Type B pancreatic cell (in vitro differentiated cells): ENCODE measurements around the gene CDC6. TPM values are rescaled to one million over a fixed set of nuclear protein-coding genes. Genes with fewer than 3 reads are reported as not detected.

Source experiments
- DNase-seq: peaks from one replicate; pipeline ENCODE4 v3.0.0; 2021; ENCODE audit warnings: mixed read lengths; ENCODE audit not compliant: unreplicated experiment; ENCODE audit errors: extremely low spot score
- H3K27ac Mint-ChIP-seq: 2 replicates; pipeline ENCODE4 v1.8.0; 2021; ENCODE audit warnings: mild to moderate bottlenecking, mixed read lengths
- H3K27me3 Mint-ChIP-seq: 2 replicates; pipeline ENCODE4 v1.8.0; 2021; ENCODE audit warnings: mixed read lengths
- H3K36me3 Mint-ChIP-seq: 2 replicates; pipeline ENCODE4 v1.8.0; 2021; ENCODE audit warnings: mixed read lengths
- H3K4me1 Mint-ChIP-seq: one replicate; pipeline ENCODE4 v1.8.0; 2021; ENCODE audit warnings: mixed read lengths; ENCODE audit not compliant: unreplicated experiment
- H3K4me3 Mint-ChIP-seq: 2 replicates; pipeline ENCODE4 v1.8.0; 2021; ENCODE audit warnings: mild to moderate bottlenecking, mixed read lengths
- H3K9me3 Mint-ChIP-seq: 2 replicates; pipeline ENCODE4 v1.8.0; 2021; ENCODE audit warnings: mixed read lengths
- total RNA-seq: library from RNA; stranded (reverse); gene quantifications from 2 replicates; pipeline ENCODE4 v1.2.1, GENCODE V29; 2021; ENCODE audit warnings: low replicate concordance
- TF ChIP-seq, protein P1 (sequence below): fragments of 200-600 bp; sonication (generic); conservative IDR thresholded peaks from 2 replicates; pipeline ENCODE4 v1.5.0; 2021; ENCODE audit warnings: antibody characterized with exemption, mild to moderate bottlenecking

CDC6 gene
- total RNA-seq, 1 donor from 2014 or later = 50.3 TPM

DNA sequence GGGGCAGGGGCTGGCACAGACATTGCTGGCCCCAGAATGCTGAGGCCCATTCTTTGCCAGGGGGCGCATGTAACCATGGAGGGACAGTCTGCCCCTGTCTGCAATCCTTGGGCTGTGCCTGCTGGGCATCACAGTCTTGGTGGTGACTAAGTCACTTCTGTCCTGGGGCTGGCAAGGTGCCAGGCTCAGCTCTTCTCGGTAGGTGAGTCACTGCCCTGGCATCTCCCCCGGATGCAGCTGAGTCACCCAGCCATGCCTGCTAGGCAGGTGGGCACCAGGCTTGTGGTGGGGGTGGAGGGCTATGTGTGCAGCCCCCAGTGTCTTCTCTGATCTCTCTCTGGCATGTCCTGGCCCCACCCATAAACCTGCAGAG lies 26.9 kb downstream of the CDC6 start:
- peak overlapping the region; percentile 64 for H3K27ac Mint-ChIP-seq
- H3K36me3 Mint-ChIP-seq = no peaks in the 10 kb centered on the region
- H3K4me1 Mint-ChIP-seq = peaks cover 74% of the 10 kb centered on the region
- H3K4me3 Mint-ChIP-seq = peak overlapping the region; percentile 53
- no peak for DNase-seq
- TF ChIP-seq, protein P1, sequence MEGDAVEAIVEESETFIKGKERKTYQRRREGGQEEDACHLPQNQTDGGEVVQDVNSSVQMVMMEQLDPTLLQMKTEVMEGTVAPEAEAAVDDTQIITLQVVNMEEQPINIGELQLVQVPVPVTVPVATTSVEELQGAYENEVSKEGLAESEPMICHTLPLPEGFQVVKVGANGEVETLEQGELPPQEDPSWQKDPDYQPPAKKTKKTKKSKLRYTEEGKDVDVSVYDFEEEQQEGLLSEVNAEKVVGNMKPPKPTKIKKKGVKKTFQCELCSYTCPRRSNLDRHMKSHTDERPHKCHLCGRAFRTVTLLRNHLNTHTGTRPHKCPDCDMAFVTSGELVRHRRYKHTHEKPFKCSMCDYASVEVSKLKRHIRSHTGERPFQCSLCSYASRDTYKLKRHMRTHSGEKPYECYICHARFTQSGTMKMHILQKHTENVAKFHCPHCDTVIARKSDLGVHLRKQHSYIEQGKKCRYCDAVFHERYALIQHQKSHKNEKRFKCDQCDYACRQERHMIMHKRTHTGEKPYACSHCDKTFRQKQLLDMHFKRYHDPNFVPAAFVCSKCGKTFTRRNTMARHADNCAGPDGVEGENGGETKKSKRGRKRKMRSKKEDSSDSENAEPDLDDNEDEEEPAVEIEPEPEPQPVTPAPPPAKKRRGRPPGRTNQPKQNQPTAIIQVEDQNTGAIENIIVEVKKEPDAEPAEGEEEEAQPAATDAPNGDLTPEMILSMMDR = no peak
- H3K9me3 Mint-ChIP-seq = no peaks in the 10 kb centered on the region
- H3K27me3 Mint-ChIP-seq = no peaks in the 10 kb centered on the region

GRCh38 chr17:40315206-40315605 lies 27.5 kb downstream of the CDC6 start:
- H3K4me1 Mint-ChIP-seq = peaks cover 75% of the 10 kb centered on the region
- no peak for DNase-seq
- peak overlapping the region; percentile 36 for H3K27ac Mint-ChIP-seq
- no peak overlapping the region for H3K4me3 Mint-ChIP-seq
- no peaks in the 10 kb centered on the region for H3K27me3 Mint-ChIP-seq
- no peaks in the 10 kb centered on the region for H3K9me3 Mint-ChIP-seq
- TF ChIP-seq, protein P1 = no peak
- no peaks in the 10 kb centered on the region for H3K36me3 Mint-ChIP-seq

GRCh38 chr17:40315678-40316570 lies 28.2 kb downstream of the CDC6 start:
- TF ChIP-seq, protein P1 = no peak
- no peaks in the 10 kb centered on the region for H3K27me3 Mint-ChIP-seq
- H3K27ac Mint-ChIP-seq = peak overlapping the region; percentile 88
- DNase-seq = no peak
- no peaks in the 10 kb centered on the region for H3K36me3 Mint-ChIP-seq
- H3K9me3 Mint-ChIP-seq = no peaks in the 10 kb centered on the region
- H3K4me3 Mint-ChIP-seq = peak overlapping the region; percentile 85
- H3K4me1 Mint-ChIP-seq = peaks cover 75% of the 10 kb centered on the region

GRCh38 chr17:40316571-40317344 lies 29.1 kb downstream of the CDC6 start:
- TF ChIP-seq, protein P1 = no peak
- Mint-ChIP-seq H3K36me3 (no peaks in the 10 kb centered on the region), H3K27ac (peak overlapping the region; percentile 95), H3K9me3 (no peaks in the 10 kb centered on the region), H3K4me1 (peaks cover 73% of the 10 kb centered on the region), H3K4me3 (peak overlapping the region; percentile 90), H3K27me3 (no peaks in the 10 kb centered on the region)
- no peak for DNase-seq

- TF ChIP-seq, protein P1 = peak; percentile 68
- peak overlapping the region; percentile 95 for H3K27ac Mint-ChIP-seq
- no peaks in the 10 kb centered on the region for H3K36me3 Mint-ChIP-seq
- no peak for DNase-seq
- peak overlapping the region; percentile 90 for H3K4me3 Mint-ChIP-seq
- no peaks in the 10 kb centered on the region for H3K9me3 Mint-ChIP-seq
- no peaks in the 10 kb centered on the region for H3K27me3 Mint-ChIP-seq
- peaks cover 71% of the 10 kb centered on the region for H3K4me1 Mint-ChIP-seq
Observed at GRCh38 chr17:40317345-40317873, 29.7 kb downstream of the CDC6 start.
